HEK293 (cell line): Measurements from ENCODE around the gene CRTAP.

Experiments
- MZF1 ChIP-seq: fragments of 450-650 bp; formaldehyde crosslinking; IDR thresholded peaks from 2 replicates; pipeline ENCODE4 v1.5.1; 2017; ENCODE audit warnings: missing biosample characterization, missing genetic modification characterization, borderline replicate concordance
- ZNF354C ChIP-seq: fragments of 450-650 bp; formaldehyde crosslinking; IDR thresholded peaks from 2 replicates; pipeline ENCODE4 v1.5.1; 2016; ENCODE audit warnings: missing biosample characterization, missing genetic modification characterization, low read depth, borderline replicate concordance
- TF ChIP-seq, protein P1 (sequence below): fragments of 450-650 bp; formaldehyde crosslinking; IDR thresholded peaks from 2 replicates; pipeline ENCODE4 v1.5.1; 2016; ENCODE audit warnings: missing biosample characterization, missing genetic modification characterization
- TF ChIP-seq, protein P2 (sequence below): fragments of 450-650 bp; formaldehyde crosslinking; IDR thresholded peaks from 2 replicates; pipeline ENCODE4 v1.5.1; 2017; ENCODE audit warnings: missing biosample characterization, mild to moderate bottlenecking, missing genetic modification characterization, moderate library complexity
- TF ChIP-seq, protein P3 (sequence below): fragments of 450-650 bp; formaldehyde crosslinking; IDR thresholded peaks from 2 replicates; pipeline ENCODE4 v1.5.1; 2016; ENCODE audit warnings: missing biosample characterization, missing genetic modification characterization

DNA sequence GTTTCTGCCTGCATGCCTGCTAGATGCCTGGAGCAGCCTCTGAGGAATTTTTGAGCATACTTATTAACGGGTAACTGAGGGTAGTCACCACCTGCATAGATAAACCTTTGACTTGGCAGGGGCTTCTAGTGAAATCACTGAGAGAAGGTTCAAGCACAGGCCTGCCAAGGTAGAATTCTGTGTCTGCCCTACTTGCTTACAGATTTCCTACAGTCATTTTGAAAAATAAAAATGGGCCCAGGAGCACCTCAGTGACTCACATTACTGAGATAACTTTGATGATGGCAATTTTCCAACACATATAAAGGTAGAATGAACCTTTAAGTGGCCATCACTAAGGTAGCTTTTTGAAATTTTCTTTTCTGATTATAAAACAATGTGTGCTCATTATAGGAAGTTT lies 10.8 kb downstream of the CRTAP start:
- TF ChIP-seq, protein P1, sequence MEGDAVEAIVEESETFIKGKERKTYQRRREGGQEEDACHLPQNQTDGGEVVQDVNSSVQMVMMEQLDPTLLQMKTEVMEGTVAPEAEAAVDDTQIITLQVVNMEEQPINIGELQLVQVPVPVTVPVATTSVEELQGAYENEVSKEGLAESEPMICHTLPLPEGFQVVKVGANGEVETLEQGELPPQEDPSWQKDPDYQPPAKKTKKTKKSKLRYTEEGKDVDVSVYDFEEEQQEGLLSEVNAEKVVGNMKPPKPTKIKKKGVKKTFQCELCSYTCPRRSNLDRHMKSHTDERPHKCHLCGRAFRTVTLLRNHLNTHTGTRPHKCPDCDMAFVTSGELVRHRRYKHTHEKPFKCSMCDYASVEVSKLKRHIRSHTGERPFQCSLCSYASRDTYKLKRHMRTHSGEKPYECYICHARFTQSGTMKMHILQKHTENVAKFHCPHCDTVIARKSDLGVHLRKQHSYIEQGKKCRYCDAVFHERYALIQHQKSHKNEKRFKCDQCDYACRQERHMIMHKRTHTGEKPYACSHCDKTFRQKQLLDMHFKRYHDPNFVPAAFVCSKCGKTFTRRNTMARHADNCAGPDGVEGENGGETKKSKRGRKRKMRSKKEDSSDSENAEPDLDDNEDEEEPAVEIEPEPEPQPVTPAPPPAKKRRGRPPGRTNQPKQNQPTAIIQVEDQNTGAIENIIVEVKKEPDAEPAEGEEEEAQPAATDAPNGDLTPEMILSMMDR (tag by site-specific recombination) = no peak
- TF ChIP-seq, protein P2, sequence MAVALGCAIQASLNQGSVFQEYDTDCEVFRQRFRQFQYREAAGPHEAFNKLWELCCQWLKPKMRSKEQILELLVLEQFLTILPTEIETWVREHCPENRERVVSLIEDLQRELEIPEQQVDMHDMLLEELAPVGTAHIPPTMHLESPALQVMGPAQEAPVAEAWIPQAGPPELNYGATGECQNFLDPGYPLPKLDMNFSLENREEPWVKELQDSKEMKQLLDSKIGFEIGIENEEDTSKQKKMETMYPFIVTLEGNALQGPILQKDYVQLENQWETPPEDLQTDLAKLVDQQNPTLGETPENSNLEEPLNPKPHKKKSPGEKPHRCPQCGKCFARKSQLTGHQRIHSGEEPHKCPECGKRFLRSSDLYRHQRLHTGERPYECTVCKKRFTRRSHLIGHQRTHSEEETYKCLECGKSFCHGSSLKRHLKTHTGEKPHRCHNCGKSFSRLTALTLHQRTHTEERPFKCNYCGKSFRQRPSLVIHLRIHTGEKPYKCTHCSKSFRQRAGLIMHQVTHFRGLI = no peak
- TF ChIP-seq MZF1 (tag by site-specific recombination) (no peak), ZNF354C (tag by site-specific recombination) (no peak)
- TF ChIP-seq, protein P3, sequence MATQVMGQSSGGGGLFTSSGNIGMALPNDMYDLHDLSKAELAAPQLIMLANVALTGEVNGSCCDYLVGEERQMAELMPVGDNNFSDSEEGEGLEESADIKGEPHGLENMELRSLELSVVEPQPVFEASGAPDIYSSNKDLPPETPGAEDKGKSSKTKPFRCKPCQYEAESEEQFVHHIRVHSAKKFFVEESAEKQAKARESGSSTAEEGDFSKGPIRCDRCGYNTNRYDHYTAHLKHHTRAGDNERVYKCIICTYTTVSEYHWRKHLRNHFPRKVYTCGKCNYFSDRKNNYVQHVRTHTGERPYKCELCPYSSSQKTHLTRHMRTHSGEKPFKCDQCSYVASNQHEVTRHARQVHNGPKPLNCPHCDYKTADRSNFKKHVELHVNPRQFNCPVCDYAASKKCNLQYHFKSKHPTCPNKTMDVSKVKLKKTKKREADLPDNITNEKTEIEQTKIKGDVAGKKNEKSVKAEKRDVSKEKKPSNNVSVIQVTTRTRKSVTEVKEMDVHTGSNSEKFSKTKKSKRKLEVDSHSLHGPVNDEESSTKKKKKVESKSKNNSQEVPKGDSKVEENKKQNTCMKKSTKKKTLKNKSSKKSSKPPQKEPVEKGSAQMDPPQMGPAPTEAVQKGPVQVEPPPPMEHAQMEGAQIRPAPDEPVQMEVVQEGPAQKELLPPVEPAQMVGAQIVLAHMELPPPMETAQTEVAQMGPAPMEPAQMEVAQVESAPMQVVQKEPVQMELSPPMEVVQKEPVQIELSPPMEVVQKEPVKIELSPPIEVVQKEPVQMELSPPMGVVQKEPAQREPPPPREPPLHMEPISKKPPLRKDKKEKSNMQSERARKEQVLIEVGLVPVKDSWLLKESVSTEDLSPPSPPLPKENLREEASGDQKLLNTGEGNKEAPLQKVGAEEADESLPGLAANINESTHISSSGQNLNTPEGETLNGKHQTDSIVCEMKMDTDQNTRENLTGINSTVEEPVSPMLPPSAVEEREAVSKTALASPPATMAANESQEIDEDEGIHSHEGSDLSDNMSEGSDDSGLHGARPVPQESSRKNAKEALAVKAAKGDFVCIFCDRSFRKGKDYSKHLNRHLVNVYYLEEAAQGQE (tag by site-specific recombination) = no peak
